C4-2B (cell line): ENCODE measurements around the gene CENATAC.
"Not testable (repeated sequence)": the region's sequence is repeated elsewhere in the genome, so short reads cannot be mapped to it uniquely, and the experiment has no call there.

Experiments used
- CTCF ChIP-seq: fragments of 450-650 bp; conservative IDR thresholded peaks from 2 replicates; pipeline ENCODE4 v1.5.1; 2017; ENCODE audit warnings: mild to moderate bottlenecking
- ZFX ChIP-seq: fragments of 450-650 bp; IDR thresholded peaks from 2 replicates; pipeline ENCODE4 v1.6.1; 2017

GRCh38 chr11:119059128-119059527, 61.2 kb downstream of the CENATAC start:
- TF ChIP-seq CTCF, ZFX: not testable (repeated sequence)
